HG03575 (cell line): ENCODE results near the gene FYB1.

Experiments
- ATAC-seq: cut with Tn5 transposase; IDR thresholded peaks from one replicate; pipeline ENCODE4 v1.9.1; 2021; ENCODE audit not compliant: unreplicated experiment, insufficient number of reproducible peaks, low FRiP score; ENCODE audit errors: extremely low read depth

Gene FYB1

GRCh38 chr5:39076757-39077728, 142.3 kb downstream of the FYB1 start:
- peak; percentile 39 for ATAC-seq

- ATAC-seq: no peak
These were observed 143.1 kb downstream of the FYB1 start for GRCh38 chr5:39076101-39076756.

DNA sequence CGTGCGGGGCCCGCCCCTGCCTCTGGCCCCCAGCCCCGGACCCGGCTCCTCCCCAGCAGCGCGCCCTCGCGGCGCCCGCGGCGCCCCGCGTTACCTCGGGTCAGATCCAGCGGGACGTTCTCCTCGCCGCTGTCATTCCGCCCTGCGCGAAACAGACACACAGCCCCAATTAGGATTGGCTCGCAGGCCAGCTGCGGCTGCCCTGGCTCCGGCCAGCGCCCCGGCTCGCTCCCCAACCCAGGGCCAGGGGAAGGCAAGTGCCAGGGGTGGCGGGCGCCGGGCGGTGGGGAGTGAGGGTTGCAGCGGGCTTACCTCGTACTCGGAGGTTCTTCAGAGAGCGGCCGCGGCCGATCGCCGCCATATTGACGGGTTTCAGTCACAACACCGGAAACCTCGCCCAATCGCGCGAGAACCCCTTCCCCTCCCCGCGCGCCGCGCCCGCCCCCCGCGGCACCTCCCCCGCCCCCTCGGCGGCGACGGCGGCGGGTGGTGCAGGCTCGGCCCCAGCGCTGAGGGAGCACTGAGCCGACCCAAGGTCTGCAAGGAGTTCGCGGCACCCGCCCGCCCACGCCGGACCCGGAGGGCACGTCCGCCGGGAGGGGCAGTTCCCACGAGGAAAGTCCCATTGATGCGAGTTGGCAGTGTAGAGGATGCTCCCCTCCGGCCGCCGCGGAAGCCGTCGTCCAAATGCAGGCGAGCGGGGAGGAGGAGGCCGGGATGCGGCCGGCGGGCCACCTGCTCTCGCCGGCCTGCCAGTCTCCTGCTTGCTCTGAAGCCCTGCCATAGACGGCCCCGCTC, 145.1 kb downstream of the FYB1 start, which contains the start of gene RICTOR:
Gene RICTOR (minus strand): TSS at position 383 of the 798 bp plus-strand sequence. CDS start 22 bp downstream, at position 361.
- peak; percentile 34 for ATAC-seq

DNA sequence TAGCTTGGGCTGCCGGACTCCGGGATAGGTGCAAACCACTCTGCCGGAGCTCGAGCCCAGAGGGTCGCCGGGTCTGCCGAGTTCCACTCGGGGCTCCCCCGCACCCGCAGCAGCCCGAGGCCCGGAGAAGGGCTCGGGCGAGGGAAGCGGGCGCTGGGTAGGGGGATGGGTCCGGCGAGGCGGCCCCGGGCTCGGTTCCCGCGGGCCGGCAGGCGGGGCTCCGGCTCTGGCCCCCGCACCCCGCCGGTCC, 145.7 kb downstream of the FYB1 start:
- ATAC-seq: no peak

- no peak for ATAC-seq
These were observed 146.2 kb downstream of the FYB1 start for GRCh38 chr5:39072925-39073766.

- no peak for ATAC-seq
These were observed 151.3 kb downstream of the FYB1 start for GRCh38 chr5:39068099-39068498.

DNA sequence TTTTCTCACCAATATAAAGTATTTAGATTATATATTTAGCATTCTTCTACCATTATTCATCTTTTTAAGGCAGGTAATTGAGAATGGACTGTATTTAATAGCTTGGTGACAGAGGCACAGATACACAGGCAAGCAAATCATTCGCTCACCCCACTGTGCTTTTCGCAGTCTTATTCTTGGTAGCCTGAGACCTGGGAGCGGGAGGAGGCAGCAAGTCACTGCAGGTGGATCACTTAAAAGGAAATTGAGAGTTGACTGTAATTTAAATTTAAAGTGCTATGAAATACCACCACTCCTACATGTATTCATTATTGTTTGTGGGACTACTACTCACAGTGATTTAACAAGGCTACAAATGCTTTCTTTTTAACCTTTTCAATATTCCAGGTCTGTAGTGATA, 154.9 kb downstream of the FYB1 start:
- ATAC-seq: no peak

GRCh38 chr5:39063037-39063436, 156.3 kb downstream of the FYB1 start:
- ATAC-seq: no peak

- ATAC-seq: no peak
These were observed 156.8 kb downstream of the FYB1 start for GRCh38 chr5:39062530-39062929.

DNA sequence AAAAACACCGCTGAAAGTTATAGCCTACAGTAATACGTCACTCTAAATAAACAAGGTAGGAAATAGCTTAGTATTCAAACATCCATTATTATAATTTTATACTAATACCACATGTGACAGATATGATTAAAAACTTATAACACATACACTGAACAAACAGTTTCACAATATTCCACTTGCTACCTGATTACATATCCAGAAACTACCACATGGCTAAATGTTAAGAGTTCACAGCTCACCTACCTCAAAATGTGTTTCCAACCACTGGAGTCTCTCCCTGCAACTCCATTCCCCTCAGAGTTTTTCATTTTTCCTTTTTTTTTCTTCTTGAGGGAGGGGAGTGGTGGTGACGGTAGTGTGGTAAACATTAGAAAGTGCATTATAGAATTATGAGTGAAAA, 157.3 kb downstream of the FYB1 start:
- ATAC-seq: no peak

- no peak for ATAC-seq
These were observed 160.3 kb downstream of the FYB1 start for GRCh38 chr5:39059064-39059463.

DNA sequence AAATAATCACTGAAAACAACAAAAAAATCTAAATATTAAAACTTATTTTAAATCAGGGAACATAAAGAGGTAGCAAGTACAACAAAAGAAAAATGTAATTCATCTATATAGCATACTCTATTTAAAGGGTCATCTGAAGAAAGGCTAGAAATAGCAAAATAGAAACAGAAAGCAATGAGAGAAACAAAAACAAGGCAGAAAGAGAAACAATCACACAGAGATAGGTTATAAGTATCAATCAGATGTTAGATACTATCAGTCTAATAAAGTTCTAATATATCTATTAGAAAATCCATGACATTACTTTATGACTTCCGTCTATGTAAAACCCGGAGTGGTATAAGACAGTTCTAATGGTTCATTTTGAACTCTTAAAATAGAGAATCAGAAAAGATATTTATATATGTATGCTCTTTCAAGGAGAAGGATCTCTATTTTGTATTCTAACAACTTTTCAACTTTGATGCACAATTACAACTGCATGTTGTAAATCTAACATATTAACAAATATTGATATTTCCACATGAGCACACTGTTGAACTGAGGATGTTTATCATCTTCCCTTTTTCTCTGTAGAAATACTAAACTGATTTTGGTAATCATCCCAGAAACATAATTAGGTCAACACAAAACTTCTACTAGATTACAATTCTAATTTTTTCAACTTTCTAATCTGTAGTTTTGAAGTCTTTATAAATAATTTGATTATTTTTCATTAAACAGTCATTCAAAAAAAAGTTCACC, 161.0 kb downstream of the FYB1 start:
- peak; percentile 90 for ATAC-seq

- no peak for ATAC-seq
These were observed 161.6 kb downstream of the FYB1 start for GRCh38 chr5:39057734-39058133.

DNA sequence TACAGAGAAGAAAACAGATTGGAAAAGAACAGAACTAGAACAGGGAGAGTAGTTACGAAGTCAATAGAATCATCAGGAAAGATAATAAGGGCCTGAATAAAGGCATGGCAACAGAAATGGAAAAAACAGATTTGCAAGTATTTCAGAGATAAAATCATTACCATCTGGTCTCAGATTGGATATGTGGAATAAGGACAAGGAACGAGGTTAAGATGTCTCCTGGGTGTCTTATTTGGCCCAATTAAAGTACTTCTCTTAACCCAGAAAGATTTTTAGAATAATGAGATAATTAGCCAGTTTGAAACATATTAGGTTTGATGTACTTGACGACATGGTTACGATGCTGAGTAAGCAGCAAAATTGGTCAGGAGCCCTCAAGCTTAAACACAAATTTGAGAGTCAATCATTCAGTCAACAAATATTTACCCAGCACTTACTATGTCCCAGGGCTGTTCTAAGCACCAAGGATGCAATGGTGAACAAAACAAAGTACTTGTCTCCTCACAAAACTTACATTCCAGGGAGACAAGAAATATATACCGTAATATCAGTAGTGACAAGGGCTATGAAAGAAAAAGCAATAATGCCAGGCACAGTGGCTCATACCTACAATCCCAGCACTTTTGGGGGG, 163.5 kb downstream of the FYB1 start:
- ATAC-seq: no peak
